GM21423 (cell line): ENCODE measurements around the gene PTPRO.

Experiments
- ATAC-seq: cut with Tn5 transposase; IDR thresholded peaks from one replicate; pipeline ENCODE4 v1.9.1; 2021; ENCODE audit warnings: mild to moderate bottlenecking, moderate library complexity; ENCODE audit not compliant: unreplicated experiment

PTPRO gene

GRCh38 chr12:15522574-15523187, 200.4 kb downstream of the PTPRO start:
- ATAC-seq, result no peak

- no peak for ATAC-seq
These were observed 203.1 kb downstream of the PTPRO start for GRCh38 chr12:15525441-15525840.

- ATAC-seq, result peak; percentile 100
These were observed 203.7 kb downstream of the PTPRO start for GRCh38 chr12:15526033-15526432.

- ATAC-seq, result no peak
These were observed 205.1 kb downstream of the PTPRO start for GRCh38 chr12:15527201-15528080.

GRCh38 chr12:15528666-15529065, 206.4 kb downstream of the PTPRO start:
- no peak for ATAC-seq

GRCh38 chr12:15530361-15530760, 208.1 kb downstream of the PTPRO start:
- ATAC-seq, result no peak

GRCh38 chr12:15532364-15532977, 210.2 kb downstream of the PTPRO start:
- ATAC-seq, result peak; percentile 75

GRCh38 chr12:15534322-15534721, 212.0 kb downstream of the PTPRO start:
- ATAC-seq, result peak; percentile 81

- ATAC-seq, result no peak
These were observed 212.6 kb downstream of the PTPRO start for GRCh38 chr12:15534874-15535273.

GRCh38 chr12:15535352-15535781, 213.1 kb downstream of the PTPRO start:
- no peak for ATAC-seq

- ATAC-seq, result no peak
These were observed 214.1 kb downstream of the PTPRO start for GRCh38 chr12:15536446-15536845.

GRCh38 chr12:15538881-15539280, 216.6 kb downstream of the PTPRO start:
- no peak for ATAC-seq

- ATAC-seq, result no peak
These were observed 217.7 kb downstream of the PTPRO start for GRCh38 chr12:15540005-15540404.

GRCh38 chr12:15540469-15540872, 218.2 kb downstream of the PTPRO start:
- no peak for ATAC-seq

GRCh38 chr12:15541996-15542631, 219.8 kb downstream of the PTPRO start:
- ATAC-seq, result no peak

GRCh38 chr12:15543347-15543746, 221.0 kb downstream of the PTPRO start:
- no peak for ATAC-seq

GRCh38 chr12:15544589-15544988, 222.3 kb downstream of the PTPRO start:
- no peak for ATAC-seq

GRCh38 chr12:15545334-15545733, 223.0 kb downstream of the PTPRO start:
- no peak for ATAC-seq

GRCh38 chr12:15546102-15546701, 223.9 kb downstream of the PTPRO start:
- ATAC-seq, result peak; percentile 86

- no peak for ATAC-seq
These were observed 224.8 kb downstream of the PTPRO start for GRCh38 chr12:15547063-15547462.

GRCh38 chr12:15547691-15548090, 225.4 kb downstream of the PTPRO start:
- no peak for ATAC-seq
